Activated naive CD8-positive, alpha-beta T cell treated with anti-CD3 and anti-CD28 coated beads, Interleukin-2, amount 50 U/mL, for 16 hours (primary cell): ENCODE results near the gene MTIF2.
"Not testable (repeated sequence)": the region's sequence is repeated elsewhere in the genome, so short reads cannot be mapped to it uniquely, and the experiment has no call there.

Source experiments
- DNase-seq: peaks from one replicate; pipeline ENCODE4 v3.0.0-alpha.2; 2020; ENCODE audit warnings: low read depth, low spot score

Gene MTIF2

DNA sequence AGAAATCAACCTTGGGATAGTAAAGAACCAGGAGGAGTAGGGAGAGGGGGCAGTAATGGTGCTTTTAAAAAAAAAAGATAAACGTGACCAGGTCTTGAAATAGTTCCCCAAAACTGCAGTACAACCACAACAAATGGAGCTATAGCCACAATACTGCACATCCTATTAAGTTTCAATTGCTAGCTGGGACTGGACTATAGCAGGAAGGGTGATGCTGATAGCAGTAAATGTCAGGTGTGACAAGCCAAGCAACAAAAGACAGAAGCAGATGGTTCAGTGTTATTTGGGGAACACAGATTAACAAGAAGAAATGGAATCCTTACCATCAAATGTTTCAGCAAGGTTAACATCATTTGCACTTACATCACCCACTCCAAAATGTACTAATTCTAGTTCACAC lies 26.4 kb downstream of the MTIF2 start:
- no peak for DNase-seq

DNA sequence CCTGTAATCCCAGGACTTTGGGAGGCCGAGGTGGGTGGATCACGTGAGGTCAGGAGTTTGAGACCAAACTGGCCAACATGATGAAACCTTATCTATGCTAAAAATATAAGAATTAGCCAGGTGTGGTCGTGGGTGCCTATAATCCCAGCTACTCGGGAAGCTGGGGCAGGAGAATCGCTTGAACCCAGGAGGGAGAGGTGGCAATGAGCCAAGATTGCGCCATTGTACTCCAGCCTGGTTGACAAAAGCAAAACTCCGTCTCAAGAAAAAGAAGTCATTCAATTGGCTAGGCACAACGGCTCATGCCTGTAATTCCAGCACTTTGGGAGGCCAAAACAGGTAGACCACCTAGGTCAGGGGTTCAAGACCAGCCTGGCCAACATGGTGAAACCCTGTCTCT lies 27.4 kb downstream of the MTIF2 start:
- not testable (repeated sequence) for DNase-seq

DNA sequence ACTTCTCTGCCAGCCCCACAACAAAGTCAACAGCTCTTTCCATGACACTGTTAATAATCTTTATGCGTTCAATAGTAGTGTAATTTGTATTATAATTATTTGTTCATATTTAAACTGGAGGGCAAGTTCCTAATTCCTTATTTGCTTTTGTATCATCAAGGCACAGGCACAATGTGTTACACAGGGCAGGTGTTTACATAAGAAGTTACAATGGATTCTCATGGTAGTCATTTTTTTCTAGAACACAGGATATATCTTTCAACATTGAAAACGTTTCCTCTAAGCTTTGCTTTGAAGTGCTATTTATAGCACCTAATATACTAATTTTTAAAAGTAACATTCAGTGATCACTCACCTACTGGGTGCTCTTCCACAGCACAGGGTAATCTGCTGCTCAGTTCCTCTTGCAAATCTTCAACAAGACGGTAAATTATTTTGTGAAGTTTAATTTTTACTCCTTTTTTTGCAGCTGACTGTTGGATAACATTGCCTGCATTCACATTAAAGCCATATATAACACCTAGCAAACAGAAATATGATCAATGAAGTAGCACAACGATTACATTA lies 29.3 kb downstream of the MTIF2 start:
- DNase-seq = no peak

DNA sequence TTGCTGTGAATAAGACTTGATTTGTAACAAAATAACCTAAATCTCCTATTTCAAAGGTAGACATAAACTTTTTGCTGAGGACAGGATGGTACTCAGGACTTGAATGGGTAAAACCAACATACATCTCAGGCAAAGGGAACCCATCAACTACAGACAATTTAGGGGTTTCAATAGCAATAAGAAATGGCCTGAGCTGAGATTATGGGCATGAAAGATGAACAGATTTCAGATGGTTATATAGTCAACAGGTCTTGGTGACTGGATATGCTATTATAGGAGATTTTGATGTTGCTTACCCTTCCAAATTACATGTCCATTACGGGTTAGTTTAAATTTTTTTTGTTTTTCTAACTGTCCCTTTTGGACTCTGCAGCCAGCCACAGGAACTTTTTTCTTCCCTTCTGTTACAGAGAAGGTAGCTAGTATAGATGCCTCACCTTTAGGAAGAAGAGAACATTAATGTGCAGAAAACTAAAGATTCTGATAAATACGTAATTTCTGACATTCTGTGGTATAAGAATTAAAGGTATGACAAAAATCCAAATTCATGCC lies 32.0 kb downstream of the MTIF2 start:
- DNase-seq = no peak

DNA sequence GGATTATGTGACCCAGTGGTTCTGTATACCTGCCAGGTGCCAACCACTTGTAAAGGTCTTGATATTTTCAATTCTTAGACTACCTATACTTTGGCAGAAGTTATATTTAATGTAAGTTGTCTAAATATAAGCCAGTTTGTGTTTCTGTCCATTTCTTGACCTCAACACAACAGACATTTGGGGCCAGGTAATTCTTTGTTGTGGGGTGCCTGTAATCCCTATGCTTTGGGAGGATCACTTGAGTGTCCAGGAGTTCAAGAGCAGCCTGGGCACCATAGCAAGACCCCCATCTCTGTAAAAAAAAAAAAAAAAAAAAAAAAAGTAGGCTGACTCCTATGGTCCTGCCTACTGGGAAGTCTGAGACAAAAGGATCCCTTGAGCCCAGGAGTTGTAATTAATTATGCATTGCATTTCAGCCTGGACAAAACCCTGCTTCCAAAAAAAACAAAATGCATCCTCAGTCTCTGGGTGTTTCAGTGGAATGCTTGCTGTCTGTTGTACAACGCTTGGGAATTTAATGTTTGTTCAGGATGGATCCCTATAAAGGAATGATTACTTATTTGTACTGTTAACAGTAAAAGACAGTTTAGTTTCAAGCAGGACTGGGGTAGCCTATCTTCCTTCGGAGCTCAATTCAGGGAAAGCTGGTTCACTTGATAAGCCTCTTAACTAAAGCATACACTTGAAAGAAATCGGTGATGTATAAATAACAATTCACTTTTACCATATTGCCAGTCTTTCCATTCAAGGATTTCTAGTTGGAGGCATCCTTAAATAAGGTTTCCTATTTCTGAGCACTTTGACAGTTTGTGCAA lies 33.1 kb downstream of the MTIF2 start:
- no peak for DNase-seq

DNA sequence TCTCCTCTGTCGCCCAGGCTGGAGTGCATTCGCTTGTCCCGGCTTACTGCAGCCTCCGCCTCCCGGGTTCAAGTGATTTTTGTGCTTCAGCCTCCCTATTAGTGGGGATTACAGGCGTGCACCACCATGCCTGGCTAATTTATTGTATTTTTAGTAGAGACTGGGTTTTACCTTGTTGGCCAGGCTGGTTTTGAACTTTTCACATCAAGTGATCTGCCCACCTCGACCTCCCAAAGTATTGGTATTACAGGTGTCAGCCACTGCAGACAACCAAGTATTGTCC lies 35.4 kb downstream of the MTIF2 start:
- no peak for DNase-seq

DNA sequence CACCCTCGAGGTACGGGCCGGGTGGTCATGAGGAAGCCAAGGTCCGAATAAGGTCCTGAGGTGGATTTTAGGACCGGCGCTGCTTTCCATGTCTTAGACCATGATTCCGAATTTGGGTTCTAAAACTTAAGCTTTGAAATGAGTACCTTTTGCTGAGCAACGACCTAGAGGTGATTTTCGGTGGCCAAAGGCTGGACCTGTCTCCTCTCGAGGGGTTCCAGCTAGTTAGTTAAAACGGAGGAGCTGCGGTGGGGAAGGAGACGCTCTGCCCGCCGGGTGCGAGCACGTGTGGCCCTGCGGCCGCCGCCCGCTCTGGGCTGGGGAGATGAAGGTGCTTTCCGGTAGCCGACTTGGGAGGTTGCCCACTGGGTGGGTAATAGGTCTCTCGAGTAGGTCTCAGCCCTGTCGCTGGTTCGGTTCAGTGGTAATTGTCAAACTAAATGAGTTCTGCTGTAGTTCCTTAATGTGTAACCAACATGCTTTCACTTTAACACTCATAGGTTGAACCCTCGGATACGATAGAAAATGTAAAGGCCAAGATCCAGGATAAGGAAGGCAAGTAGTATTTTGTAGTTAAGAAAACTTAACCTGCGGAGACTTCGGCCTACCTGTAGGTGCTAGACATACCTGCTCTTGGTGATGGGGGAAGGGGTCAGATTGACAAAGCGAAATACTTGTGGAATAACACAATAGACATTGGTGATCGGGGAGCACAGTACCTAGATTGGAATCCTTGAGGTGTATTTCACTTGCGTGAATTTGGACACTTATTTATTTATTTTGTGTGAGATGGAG lies 36.0 kb downstream of the MTIF2 start:
- peak; percentile 12 for DNase-seq

DNA sequence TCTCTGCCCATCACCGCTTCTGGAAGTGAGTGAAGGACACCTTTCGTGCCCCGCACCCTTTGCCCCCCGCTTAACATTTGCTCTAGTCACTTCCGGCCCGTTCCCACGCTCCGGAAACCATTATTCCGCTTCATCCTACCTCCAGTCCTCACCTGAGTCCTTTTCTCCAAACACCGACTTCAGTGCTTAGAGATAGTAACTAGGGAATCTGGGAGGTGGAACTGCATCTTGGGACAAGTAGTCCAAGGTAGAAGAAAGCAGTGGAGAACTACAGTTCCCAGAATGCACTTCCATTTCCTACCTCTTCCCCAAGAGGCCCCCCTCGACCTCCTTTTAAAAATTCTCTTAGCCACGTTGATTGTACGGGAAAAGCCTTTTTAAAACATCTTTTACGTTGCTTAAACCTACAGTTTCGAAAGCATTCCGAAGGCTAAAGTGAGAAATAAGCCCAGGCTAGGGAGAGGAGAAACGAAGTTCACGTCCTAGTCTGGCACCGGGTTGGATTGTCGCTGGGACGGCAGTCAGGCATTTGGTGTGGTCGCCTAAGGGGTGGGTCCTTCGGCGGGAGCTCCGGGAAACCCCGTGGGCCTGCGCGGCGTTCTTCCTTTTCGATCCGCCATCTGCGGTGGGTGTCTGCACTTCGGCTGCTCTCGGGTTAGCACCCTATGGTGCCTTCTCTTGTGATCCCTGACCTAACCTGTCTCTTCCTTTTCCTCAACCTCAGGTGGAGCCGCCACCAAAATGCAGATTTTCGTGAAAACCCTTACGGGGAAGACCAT lies 36.8 kb downstream of the MTIF2 start, which contains the start of the genes CLHC1 and RPS27A:
Gene CLHC1 (minus strand): TSS at position 210 of the 779 bp plus-strand sequence. CDS start 9,882 bp downstream, outside the sequence.
Gene RPS27A (plus strand): TSS at position 605 of the 779 bp plus-strand sequence. CDS start 137 bp downstream, at position 742.
- peak; percentile 87 for DNase-seq

DNA sequence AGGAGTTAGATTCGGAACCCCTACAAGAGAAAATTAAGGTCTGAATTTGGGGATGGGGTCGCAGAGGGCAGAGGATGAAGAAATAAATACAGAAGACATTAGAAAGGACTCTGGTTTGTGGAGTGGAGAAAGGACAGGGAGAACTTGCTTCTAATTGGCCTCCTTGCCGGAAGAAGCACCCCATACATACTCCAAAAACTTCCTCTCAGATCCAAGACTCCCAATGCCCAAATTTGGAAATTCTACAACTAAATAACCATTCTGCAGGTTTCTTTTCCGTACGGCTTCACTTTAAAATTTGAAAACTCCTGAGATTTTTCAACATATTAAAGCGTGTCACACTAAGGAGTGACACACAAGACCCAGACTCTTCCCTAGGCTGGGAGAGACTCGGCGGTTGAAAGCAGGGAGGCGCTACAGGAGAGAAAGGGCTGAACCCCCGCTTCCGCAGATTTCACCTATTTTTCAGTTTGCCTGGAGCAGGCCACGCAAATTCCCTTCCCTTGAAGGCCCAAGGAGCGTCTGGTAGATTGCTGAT lies 37.4 kb downstream of the MTIF2 start:
- no peak for DNase-seq

DNA sequence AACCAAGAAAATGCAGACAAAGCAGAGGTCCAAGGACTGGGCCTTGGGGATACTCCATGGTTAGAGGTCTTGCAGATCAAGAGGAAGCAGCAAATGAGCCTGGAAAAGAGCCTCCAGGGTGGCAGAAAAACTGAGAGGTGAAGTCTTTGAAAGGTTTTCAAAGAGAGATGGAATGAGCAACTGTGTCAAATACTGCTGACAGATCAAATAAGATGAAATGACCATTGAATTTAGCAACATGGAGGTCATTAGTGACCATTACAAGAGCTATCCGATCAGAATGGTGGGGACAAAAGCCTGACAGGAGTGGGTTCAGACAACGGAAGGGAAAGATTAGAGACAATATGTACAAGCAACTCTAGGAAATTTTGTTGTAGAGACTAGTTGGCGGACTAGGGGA lies 38.5 kb downstream of the MTIF2 start:
- no peak for DNase-seq

DNA sequence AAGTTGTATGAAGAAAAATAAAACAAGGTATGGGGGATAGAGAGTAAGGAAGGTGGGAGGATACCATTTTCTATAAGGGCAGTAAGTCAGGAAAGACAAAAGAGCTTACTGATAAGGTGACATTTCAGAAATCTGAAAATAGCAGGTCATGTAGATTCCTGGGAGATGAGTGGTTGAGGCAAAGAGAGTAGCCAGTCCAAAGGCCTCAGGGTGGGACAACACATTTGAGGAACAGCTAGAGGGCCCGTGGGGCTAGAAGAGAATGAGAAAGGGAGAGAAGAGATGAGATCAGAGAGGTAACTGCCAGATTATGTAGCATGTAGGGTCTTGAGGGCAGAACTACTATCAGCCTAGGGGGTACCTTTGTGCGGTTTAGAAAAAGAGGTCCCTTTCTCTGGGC lies 39.8 kb downstream of the MTIF2 start:
- no peak for DNase-seq

DNA sequence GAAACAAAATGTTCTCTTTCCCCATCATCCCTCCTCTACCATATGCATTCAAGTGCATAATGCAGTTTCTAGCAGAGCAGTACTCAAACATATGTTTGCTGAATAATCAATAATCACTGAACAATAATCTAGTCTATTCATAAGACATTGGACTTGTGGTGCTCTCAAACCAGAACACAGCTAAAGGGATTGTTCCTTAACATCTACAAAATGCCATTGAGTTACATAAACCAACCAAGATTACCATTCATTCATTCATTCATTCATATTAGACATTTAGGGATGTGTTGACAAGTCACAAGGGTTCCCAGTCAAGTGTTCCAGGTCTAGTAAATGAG lies 40.8 kb downstream of the MTIF2 start:
- DNase-seq = no peak

DNA sequence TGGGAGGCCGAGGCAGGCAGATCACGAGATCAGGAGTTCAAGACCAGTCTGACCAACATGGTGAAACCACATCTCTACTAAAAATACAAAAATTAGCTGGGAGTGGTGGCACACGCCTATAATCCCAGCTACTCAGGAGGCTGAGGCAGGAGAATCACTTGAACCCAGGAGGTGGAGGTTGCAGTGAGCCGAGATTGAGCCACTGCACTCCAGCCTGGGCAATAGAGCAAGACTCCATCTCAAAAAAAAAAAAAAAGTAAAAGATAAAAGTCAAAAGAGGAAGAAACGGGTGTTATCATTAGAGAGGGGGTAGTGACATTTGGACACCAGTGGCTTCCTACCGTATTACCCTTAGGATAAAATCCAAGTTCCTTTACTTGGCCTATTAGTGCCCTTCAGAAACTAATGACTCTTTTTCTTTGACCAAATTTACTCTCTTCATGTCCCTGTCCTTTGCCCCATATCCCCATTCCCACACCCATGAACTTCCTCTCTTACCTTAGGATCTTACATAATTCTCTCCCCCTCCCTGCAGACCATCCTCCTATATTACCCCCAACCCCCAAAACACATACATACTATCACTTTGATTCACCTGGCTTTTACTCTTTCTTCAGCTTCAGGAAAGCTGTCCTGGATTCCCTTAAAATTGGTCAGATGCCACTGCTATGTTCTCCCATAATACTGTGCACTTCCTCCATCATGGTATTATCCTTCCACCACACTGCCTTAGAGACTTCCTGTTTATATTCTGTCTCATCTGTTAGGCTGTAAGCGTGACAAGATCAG lies 41.4 kb downstream of the MTIF2 start:
- not testable (repeated sequence) for DNase-seq

DNA sequence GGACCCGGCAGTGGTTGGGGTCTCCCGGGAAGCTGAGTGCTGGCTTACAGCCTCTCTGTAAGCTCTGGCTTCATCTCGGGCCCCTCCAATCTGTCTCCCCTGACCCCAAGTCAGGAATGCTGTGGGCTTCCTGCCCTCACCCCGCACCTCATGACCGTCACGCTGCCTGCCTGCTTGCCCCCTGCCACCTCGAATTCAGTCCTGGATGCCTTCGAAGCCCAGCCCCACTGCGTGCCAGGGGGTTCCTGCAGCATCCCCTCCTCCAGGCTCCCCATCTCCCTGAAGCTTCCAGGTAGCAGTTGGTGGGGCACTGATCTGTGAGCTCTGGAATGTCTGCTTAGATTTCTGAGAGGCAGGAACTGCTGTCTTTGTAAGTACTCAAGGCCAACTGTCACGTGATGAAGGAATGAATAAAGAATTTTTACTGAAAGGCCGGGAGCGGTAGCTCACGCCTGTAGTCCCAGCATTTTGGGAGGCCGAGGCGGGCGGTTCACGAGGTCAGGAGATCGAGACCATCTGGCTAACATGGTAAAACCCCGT lies 43.5 kb downstream of the MTIF2 start:
- DNase-seq = no peak

DNA sequence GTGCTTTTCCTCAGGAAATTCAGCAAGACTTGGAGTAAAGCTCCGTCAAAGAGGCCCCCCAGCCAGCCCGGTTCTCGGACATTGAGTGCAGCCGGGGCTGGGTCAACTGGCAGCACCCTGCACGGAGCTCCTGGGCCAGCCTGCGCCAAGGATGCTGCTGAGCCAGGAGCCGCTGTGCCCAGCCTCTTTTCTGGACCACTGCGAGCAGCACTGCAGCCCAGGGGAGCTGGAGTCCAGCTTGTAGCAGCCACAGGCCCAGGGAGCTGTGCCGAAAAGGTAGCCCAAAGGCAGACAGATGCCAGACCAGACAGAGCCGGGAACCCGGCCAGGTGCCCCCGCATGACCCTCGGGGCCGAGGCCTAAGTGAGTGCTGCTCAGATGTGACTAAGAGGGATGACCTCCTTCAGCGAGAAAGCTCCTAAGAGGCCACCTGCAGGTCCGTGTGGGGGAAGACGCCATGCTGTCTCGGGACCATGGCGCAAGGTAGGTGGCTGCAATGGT lies 44.2 kb downstream of the MTIF2 start:
- DNase-seq = no peak

DNA sequence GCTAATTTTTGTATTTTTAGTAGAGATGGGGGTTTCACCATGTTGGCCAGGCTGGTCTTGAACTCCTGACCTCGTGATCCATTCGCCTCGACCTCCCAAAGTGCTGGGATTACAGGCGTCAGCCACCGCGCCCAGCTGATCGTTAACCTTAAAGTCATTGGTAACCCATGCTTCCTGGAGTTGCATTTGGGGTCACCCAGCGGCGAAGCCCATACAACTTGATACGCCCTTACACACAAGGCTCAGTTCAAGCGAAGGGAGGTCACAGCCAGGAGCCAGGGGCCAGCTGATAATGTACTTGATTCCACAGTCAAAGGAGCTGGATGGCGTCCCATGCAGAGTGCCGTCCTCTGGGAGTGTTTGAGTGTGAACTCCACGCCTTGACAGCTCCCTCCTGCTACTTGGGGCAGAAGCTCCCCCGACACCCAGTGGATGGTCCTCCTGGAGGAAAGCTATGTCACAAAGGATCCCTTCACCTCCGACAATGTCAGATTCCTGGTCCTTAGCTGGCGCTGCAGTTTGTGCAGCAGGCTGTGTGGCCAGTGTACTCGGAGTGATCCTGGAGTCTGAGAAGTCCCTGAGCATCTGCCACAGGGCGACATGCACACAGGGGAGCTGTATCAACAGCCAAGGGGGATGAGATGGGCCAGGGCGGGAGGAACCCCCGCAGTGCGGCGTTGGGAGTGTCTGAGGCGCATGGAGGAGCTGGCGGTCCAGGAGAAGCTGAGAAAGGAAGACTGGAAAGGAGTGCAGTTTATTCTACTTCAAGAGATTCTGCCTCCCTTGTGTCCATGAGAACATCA lies 44.9 kb downstream of the MTIF2 start:
- no peak for DNase-seq

DNA sequence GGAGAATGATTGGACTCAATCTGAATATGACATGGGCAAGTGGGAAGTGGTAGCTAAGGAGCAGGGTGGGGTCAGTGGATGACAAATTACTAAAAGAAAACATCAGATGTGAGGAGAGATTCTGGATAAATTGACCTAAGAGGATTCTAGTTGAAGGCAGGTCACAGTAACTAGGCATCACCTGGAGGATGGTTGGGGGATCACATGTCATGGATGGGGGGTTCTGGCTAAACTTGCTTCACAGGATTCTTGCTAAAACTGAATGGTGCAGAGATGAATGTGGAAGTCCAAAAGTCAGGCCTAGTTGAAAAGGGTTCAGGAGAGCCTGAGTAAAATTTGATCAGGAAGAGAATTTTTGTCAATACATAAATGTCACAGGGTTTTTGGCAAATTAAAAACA lies 55.2 kb downstream of the MTIF2 start:
- DNase-seq = no peak

DNA sequence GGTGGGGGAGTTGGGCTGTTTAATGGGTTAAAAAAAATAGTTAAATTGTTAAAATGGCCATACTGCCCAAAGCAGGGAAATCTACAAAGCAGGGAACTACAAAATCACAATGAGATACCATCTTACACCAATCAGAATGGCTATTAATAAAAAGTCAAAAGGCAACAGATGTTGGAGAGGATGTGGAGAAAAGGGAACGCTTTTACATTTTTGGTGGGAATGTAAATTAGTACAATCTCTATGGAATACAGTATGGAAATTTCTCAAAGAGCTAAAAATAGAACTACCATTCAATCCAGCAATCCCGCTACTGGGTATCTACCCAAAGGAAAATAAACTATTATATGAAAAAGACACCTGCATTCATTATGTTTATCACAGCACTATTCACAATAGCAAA lies 64.1 kb downstream of the MTIF2 start:
- DNase-seq = no peak

DNA sequence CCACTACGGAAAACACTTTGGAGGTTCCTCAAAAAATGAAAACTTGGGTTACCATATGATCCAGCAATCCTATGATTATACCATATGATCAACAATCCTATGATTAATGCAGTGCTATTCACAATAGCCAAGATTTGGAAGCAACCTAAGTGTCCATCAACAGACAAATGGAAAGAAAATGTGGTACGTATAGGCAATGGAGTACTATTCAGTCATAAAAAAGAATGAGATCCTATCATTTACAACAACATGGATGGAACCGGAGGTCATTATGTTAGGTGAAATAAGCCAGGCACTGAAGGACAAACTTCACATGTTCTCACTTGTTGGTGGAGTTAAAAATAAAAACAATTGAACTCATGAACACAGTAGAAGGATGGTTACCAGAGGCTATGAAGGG lies 64.5 kb downstream of the MTIF2 start:
- no peak for DNase-seq
